ENCODE data around the gene SLC49A4. TPM values are rescaled to one million over a fixed set of nuclear protein-coding genes. Genes with fewer than 3 reads are reported as not detected.

Gene SLC49A4
- total RNA-seq, 1 donor from 2014 or later, result 32.1 TPM

- DNase-seq, result no peak
Observed at GRCh38 chr3:122930063-122930997, 135.5 kb downstream of the SLC49A4 start.

Other genes starting within 250 kb of the SLC49A4 start
- gene PARP9, start 230.8 kb upstream of the SLC49A4 start, total RNA-seq, result 6.1 TPM
- gene DTX3L, start 230.7 kb upstream of the SLC49A4 start, total RNA-seq, result 4.5 TPM
- gene PARP15, start 217.4 kb upstream of the SLC49A4 start, total RNA-seq, result not detected
- gene PARP14, start 114.2 kb upstream of the SLC49A4 start, total RNA-seq, result 11.2 TPM
- gene HSPBAP1, start 1.2 kb upstream of the SLC49A4 start, total RNA-seq, result 12.9 TPM
- gene SEMA5B, start 232.7 kb downstream of the SLC49A4 start, total RNA-seq, result 9.8 TPM

All from occipital lobe (tissue), 2 donors.